Neural progenitor cell (in vitro differentiated cells): ENCODE data around the gene LIMA1. TPM values are rescaled to one million over a fixed set of nuclear protein-coding genes. Genes with fewer than 3 reads are reported as not detected.

Experiments
- DNase-seq: peaks from one replicate; pipeline ENCODE4 v3.0.0-alpha.2; 2016; ENCODE audit warnings: low spot score
- H2AFZ ChIP-seq: fragments of 200-600 bp; sonication (generic); replicated peaks from 2 replicates; pipeline ENCODE4 v1.6.1; 2016; ENCODE audit warnings: antibody characterized with exemption
- H3F3A ChIP-seq: fragments of 200-600 bp; sonication (generic); 2 replicates; pipeline ENCODE4 v1.6.1; 2016; ENCODE audit warnings: antibody characterized with exemption, low read depth
- H3K27ac ChIP-seq: fragments of 200-600 bp; sonication (generic); 2 replicates; pipeline ENCODE4 v1.5.1; 2016; ENCODE audit warnings: mild to moderate bottlenecking
- H3K27me3 ChIP-seq: fragments of 200-600 bp; sonication (generic); 2 replicates; pipeline ENCODE4 v1.6.1; 2016; ENCODE audit warnings: mild to moderate bottlenecking, moderate library complexity
- H3K36me3 ChIP-seq: fragments of 200-600 bp; sonication (generic); 2 replicates; pipeline ENCODE4 v1.5.1; 2016
- H3K4me1 ChIP-seq: fragments of 200-600 bp; sonication (generic); 2 replicates; pipeline ENCODE4 v1.6.1; 2016; ENCODE audit warnings: mixed run types
- H3K4me2 ChIP-seq: fragments of 200-600 bp; sonication (generic); 2 replicates; pipeline ENCODE4 v1.6.1; 2016
- H3K4me3 ChIP-seq: fragments of 200-600 bp; sonication (generic); 2 replicates; pipeline ENCODE4 v1.5.1; 2016
- H3K79me2 ChIP-seq: fragments of 200-600 bp; sonication (generic); 2 replicates; pipeline ENCODE4 v1.6.1; 2016; ENCODE audit warnings: low read depth
- H3K9ac ChIP-seq: fragments of 200-600 bp; sonication (generic); 2 replicates; pipeline ENCODE4 v1.6.1; 2016
- H3K9me3 ChIP-seq: fragments of 200-600 bp; sonication (generic); 2 replicates; pipeline ENCODE4 v1.5.1; 2016; ENCODE audit warnings: low read depth
- H4K20me1 ChIP-seq: fragments of 200-600 bp; sonication (generic); 2 replicates; pipeline ENCODE4 v1.6.1; 2016; ENCODE audit warnings: low read depth
- H3K27ac Mint-ChIP-seq: 3 replicates; pipeline ENCODE4 v1.8.0; 2021; ENCODE audit warnings: mixed read lengths
- H3K27me3 Mint-ChIP-seq: 2 replicates; pipeline ENCODE4 v1.8.0; 2022; ENCODE audit warnings: low read depth, mild to moderate bottlenecking, inconsistent platforms, moderate library complexity, mixed read lengths; ENCODE audit not compliant: insufficient read depth
- H3K36me3 Mint-ChIP-seq: 3 replicates; pipeline ENCODE4 v1.8.0; 2021; ENCODE audit warnings: mixed read lengths
- H3K4me1 Mint-ChIP-seq: 3 replicates; pipeline ENCODE4 v1.8.0; 2021; ENCODE audit warnings: mixed read lengths
- H3K4me3 Mint-ChIP-seq: 3 replicates; pipeline ENCODE4 v1.8.0; 2021; ENCODE audit warnings: mild to moderate bottlenecking, moderate library complexity, mixed read lengths
- H3K9me3 Mint-ChIP-seq: 3 replicates; pipeline ENCODE4 v1.8.0; 2020; ENCODE audit warnings: mixed read lengths
- CTCF ChIP-seq: fragments of 200-600 bp; sonication (generic); IDR thresholded peaks from 2 replicates; pipeline ENCODE4 v1.5.1; 2017; ENCODE audit warnings: antibody characterized with exemption, mild to moderate bottlenecking
- EZH2 ChIP-seq: fragments of 200-600 bp; sonication (generic); IDR thresholded peaks from 2 replicates; pipeline ENCODE4 v1.6.1; 2017; ENCODE audit warnings: antibody characterized with exemption, mild to moderate bottlenecking, moderate library complexity
- EZH2phosphoT487 ChIP-seq: fragments of 200-600 bp; sonication (generic); IDR thresholded peaks from 2 replicates; pipeline ENCODE4 v1.6.1; 2017; ENCODE audit warnings: antibody characterized with exemption
- total RNA-seq: library from RNA; depleted of rRNA; stranded (reverse); fragments of >200 nt; gene quantifications from 2 replicates; pipeline ENCODE4 v1.2.3, GENCODE V29; 2015; ENCODE audit warnings: low replicate concordance

LIMA1 gene
- total RNA-seq, 1 donor from 2014 or later, result 25.0 TPM

DNA sequence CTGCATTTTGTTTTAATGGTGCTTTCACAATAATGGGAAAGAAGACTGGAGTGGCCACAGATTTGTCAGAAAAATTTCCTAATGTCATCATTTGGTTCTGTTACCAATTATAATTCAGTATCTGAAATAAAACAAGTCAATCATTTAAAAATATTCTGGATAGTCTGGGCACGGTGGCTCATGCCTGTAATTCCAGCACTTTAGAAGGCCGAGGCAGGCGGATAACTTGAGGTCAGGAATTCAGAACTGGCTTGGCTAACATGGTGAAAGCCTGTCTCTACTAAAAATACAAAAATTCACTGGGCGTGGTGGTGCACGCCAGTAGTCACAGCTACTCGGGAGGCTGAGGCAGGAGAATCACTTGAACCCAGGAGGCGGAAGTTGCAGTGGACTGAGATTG is 4.0 kb upstream of the LIMA1 start:
- no peaks in the 10 kb centered on the region for H3K79me2 ChIP-seq
- Mint-ChIP-seq H3K36me3 (peaks cover 8% of the 10 kb centered on the region), H3K4me1 (peaks cover 9% of the 10 kb centered on the region), H3K4me3 (no peak overlapping the region), H3K9me3 (peaks cover 5% of the 10 kb centered on the region), H3K27me3 (peaks cover 4% of the 10 kb centered on the region), H3K27ac (no peak overlapping the region)
- no peak overlapping the region for H3K27ac ChIP-seq
- peaks cover 9% of the 10 kb centered on the region for H3F3A ChIP-seq
- no peak overlapping the region for H2AFZ ChIP-seq
- no peak for DNase-seq
- H3K9me3 ChIP-seq, result no peaks in the 10 kb centered on the region
- peaks cover 7% of the 10 kb centered on the region for H3K27me3 ChIP-seq
- no peak overlapping the region for H3K4me3 ChIP-seq
- no peaks in the 10 kb centered on the region for H4K20me1 ChIP-seq
- no peaks in the 10 kb centered on the region for H3K36me3 ChIP-seq
- H3K4me2 ChIP-seq, result no peak overlapping the region
- TF ChIP-seq CTCF (no peak), EZH2 (no peak), EZH2phosphoT487 (no peak)
- H3K4me1 ChIP-seq, result peaks cover 7% of the 10 kb centered on the region
- H3K9ac ChIP-seq, result no peak overlapping the region

- Histone ChIP-seq H3K36me3 (no peaks in the 10 kb centered on the region), H3K4me2 (no peak overlapping the region), H3K4me1 (peaks cover 7% of the 10 kb centered on the region), H3K27ac (no peak overlapping the region), H3K79me2 (no peaks in the 10 kb centered on the region), H3F3A (peaks cover 9% of the 10 kb centered on the region), H3K27me3 (peaks cover 19% of the 10 kb centered on the region), H3K4me3 (no peak overlapping the region), H4K20me1 (no peaks in the 10 kb centered on the region), H3K9ac (no peak overlapping the region), H2AFZ (no peak overlapping the region), H3K9me3 (no peaks in the 10 kb centered on the region)
- no peaks in the 10 kb centered on the region for H3K9me3 Mint-ChIP-seq
- no peak overlapping the region for H3K27ac Mint-ChIP-seq
- H3K4me3 Mint-ChIP-seq, result no peak overlapping the region
- no peaks in the 10 kb centered on the region for H3K36me3 Mint-ChIP-seq
- no peak for TF ChIP-seq CTCF
- no peak for DNase-seq
- H3K4me1 Mint-ChIP-seq, result peaks cover 9% of the 10 kb centered on the region
- H3K27me3 Mint-ChIP-seq, result peaks cover 4% of the 10 kb centered on the region
These were observed 1.9 kb upstream of the LIMA1 start for GRCh38 chr12:50285253-50285652.

DNA sequence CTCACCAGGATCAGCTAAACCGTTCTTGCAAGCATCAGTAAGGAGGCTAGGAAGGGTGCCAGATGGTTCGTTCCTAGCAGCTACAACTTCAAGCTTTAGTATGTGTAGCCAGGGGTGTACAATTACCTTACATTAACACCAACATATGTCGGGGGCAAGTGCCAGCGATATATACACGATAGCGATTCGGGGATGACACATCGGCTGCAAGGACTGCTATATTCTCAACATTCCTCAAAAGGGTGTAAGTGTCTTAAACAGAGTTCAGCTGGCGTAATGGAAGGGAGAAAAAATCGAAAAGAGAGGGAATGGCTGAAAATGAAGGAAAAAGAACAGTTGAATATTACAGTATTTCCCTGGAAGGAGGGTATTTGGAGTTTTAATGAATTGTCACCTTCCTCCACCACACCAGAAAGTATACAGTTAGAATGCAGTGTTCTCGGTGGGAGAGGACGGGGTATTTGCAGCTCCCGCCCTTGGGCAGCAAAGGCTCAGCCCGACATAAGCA is 545 bp downstream of the LIMA1 start:
- Histone ChIP-seq H3K27me3 (peaks cover 19% of the 10 kb centered on the region), H3K9ac (no peak overlapping the region), H3K27ac (no peak overlapping the region), H3K36me3 (no peaks in the 10 kb centered on the region), H3K4me3 (peak overlapping the region; percentile 59), H3K9me3 (no peaks in the 10 kb centered on the region), H2AFZ (peak overlapping the region; percentile 95), H3F3A (peaks cover 9% of the 10 kb centered on the region), H4K20me1 (no peaks in the 10 kb centered on the region), H3K79me2 (no peaks in the 10 kb centered on the region), H3K4me2 (peak overlapping the region; percentile 88), H3K4me1 (peaks cover 7% of the 10 kb centered on the region)
- TF ChIP-seq CTCF, result no peak
- no peak for TF ChIP-seq EZH2phosphoT487
- TF ChIP-seq EZH2, result no peak
- Mint-ChIP-seq H3K4me1 (peaks cover 10% of the 10 kb centered on the region), H3K4me3 (peak overlapping the region; percentile 96), H3K27ac (peak overlapping the region; percentile 74), H3K36me3 (no peaks in the 10 kb centered on the region), H3K27me3 (peaks cover 4% of the 10 kb centered on the region), H3K9me3 (no peaks in the 10 kb centered on the region)
- no peak for DNase-seq
